Lower leg skin (tissue), 4 donors: ENCODE measurements around the gene GMPR. TPM values are rescaled to one million over a fixed set of nuclear protein-coding genes. Genes with fewer than 3 reads are reported as not detected.

Experiments
- DNase-seq, 2 donors: peaks; one replicate each; pipeline ENCODE4 v3.0.0-alpha.2; 2019; ENCODE audit warnings: low spot score in 2 of 2
- H3K4me3 ChIP-seq: fragments of 200-600 bp; sonication (generic); 2 replicates; pipeline ENCODE4 v1.5.1; 2017; ENCODE audit warnings: mild to moderate bottlenecking, low read depth; ENCODE audit not compliant: poor library complexity, severe bottlenecking
- CTCF ChIP-seq, 3 donors: fragments of 450-650 bp; IDR thresholded peaks; one replicate each; pipeline ENCODE4 v1.5.1; 2016; ENCODE audit warnings: antibody characterized with exemption in 3 of 3, mild to moderate bottlenecking in 3 of 3, moderate library complexity in 2 of 3
- POLR2A ChIP-seq, 2 donors: fragments of 450-650 bp; IDR thresholded peaks; one replicate each; pipeline ENCODE4 v1.6.1; 2016 to 2017; ENCODE audit warnings: antibody characterized with exemption in 2 of 2, mild to moderate bottlenecking in 1 of 2, moderate library complexity in 1 of 2
- WGBS, 2 donors: methylation state at CpG; one replicate each; pipeline ENCODE4 v1.1.5; 2018; 5-methylcytosine and 5-hydroxymethylcytosine counted together
- intact Hi-C: fragments of 100-400 bp; cut with DNase I; formaldehyde crosslinking; loops from one replicate; pipeline ENCODE4 v1.15.0; 2023; ENCODE audit warnings: low total_unique reads
- total RNA-seq, 4 donors: library from RNA; depleted of rRNA; stranded (reverse); fragments of >200 nt; gene quantifications; one replicate each; pipeline ENCODE4 v1.1.0, GENCODE V29; 2016

The GMPR gene
- total RNA-seq, 4 donors from 2014 or later: 5.2 to 26.7 (median 10.6) TPM

GRCh38 chr6:16334671-16335070 lies 96.3 kb downstream of the GMPR start:
- 12 to 21% methylated on average over 3 of the region's 3 CpGs for WGBS, 2 donors
- H3K4me3 ChIP-seq: no peak overlapping the region
- intact Hi-C loops: loop anchor here (5.0 to 10.0 kb wide), 3 partner anchors 70 to 630 kb away; no protein-coding TSS in a partner anchor
- peak; percentile 91 to 95 for DNase-seq
- TF ChIP-seq POLR2A (IDR thresholded peaks at IDR 0.05) (no peak), CTCF (IDR thresholded peaks at IDR 0.05) (no peak)

- 48 to 58% methylated on average over 10 of the region's 10 CpGs for WGBS, 2 donors
- intact Hi-C loops: loop anchor here (10.0 kb wide), 2 partner anchors 70 to 630 kb away; no protein-coding TSS in a partner anchor
- no peak overlapping the region for H3K4me3 ChIP-seq
- no peak for DNase-seq
- TF ChIP-seq POLR2A (IDR thresholded peaks at IDR 0.05): no peak
- no peak for TF ChIP-seq CTCF (IDR thresholded peaks at IDR 0.05)
Measured at GRCh38 chr6:16335176-16335575, 96.8 kb downstream of the GMPR start.

GRCh38 chr6:16336056-16336818 lies 97.8 kb downstream of the GMPR start:
- no peak overlapping the region for H3K4me3 ChIP-seq
- TF ChIP-seq CTCF (IDR thresholded peaks at IDR 0.05) (no peak), POLR2A (IDR thresholded peaks at IDR 0.05) (no peak)
- WGBS, 2 donors: 58 to 60% methylated on average over 6 of the region's 6 CpGs
- intact Hi-C loops: loop anchor here (10.0 kb wide), 2 partner anchors 69 to 629 kb away; no protein-coding TSS in a partner anchor
- DNase-seq: no peak

- TF ChIP-seq POLR2A (IDR thresholded peaks at IDR 0.05) (no peak), CTCF (IDR thresholded peaks at IDR 0.05) (no peak)
- DNase-seq: no peak
- 39 to 50% methylated on average over 6 of the region's 6 CpGs for WGBS, 2 donors
- no peak overlapping the region for H3K4me3 ChIP-seq
- intact Hi-C loops: loop anchor here (10.0 kb wide), 2 partner anchors 68 to 628 kb away; no protein-coding TSS in a partner anchor
Measured at GRCh38 chr6:16336911-16337294, 98.5 kb downstream of the GMPR start.

GRCh38 chr6:16337295-16337975 lies 99.0 kb downstream of the GMPR start:
- intact Hi-C loops: loop anchor here (10.0 kb wide), 2 partner anchors 67 to 627 kb away; no protein-coding TSS in a partner anchor
- 14 to 20% methylated on average over 13 of the region's 13 CpGs for WGBS, 2 donors
- H3K4me3 ChIP-seq: no peak overlapping the region
- TF ChIP-seq CTCF (IDR thresholded peaks at IDR 0.05) (no peak), POLR2A (IDR thresholded peaks at IDR 0.05) (no peak)
- peak; percentile 87 to 98 for DNase-seq
